Osteocyte (in vitro differentiated cells): ENCODE data around the gene IVNS1ABP. TPM values are rescaled to one million over a fixed set of nuclear protein-coding genes. Genes with fewer than 3 reads are reported as not detected.
A peak's percentile ranks its signal among the peaks of the same experiment; 100 is the strongest.

Experiments used
- DNase-seq: peaks from one replicate; pipeline ENCODE4 v3.0.0; 2021; ENCODE audit warnings: mixed read lengths; ENCODE audit not compliant: unreplicated experiment; ENCODE audit errors: extremely low spot score
- H3K27ac Mint-ChIP-seq: one replicate; pipeline ENCODE4 v1.8.0; 2021; ENCODE audit warnings: mild to moderate bottlenecking, mixed read lengths; ENCODE audit not compliant: unreplicated experiment
- H3K27me3 Mint-ChIP-seq: one replicate; pipeline ENCODE4 v1.8.0; 2021; ENCODE audit warnings: mixed read lengths; ENCODE audit not compliant: unreplicated experiment
- H3K36me3 Mint-ChIP-seq: one replicate; pipeline ENCODE4 v1.8.0; 2021; ENCODE audit warnings: mixed read lengths; ENCODE audit not compliant: unreplicated experiment
- H3K4me1 Mint-ChIP-seq: one replicate; pipeline ENCODE4 v1.8.0; 2021; ENCODE audit warnings: mixed read lengths; ENCODE audit not compliant: unreplicated experiment
- H3K4me3 Mint-ChIP-seq: one replicate; pipeline ENCODE4 v1.8.0; 2021; ENCODE audit warnings: mild to moderate bottlenecking, moderate library complexity, mixed read lengths; ENCODE audit not compliant: unreplicated experiment
- H3K9me3 Mint-ChIP-seq: one replicate; pipeline ENCODE4 v1.8.0; 2021; ENCODE audit warnings: mixed read lengths; ENCODE audit not compliant: unreplicated experiment
- total RNA-seq: library from RNA; stranded (reverse); gene quantifications from 2 replicates; pipeline ENCODE4 v1.2.1, GENCODE V29; 2021
- TF ChIP-seq, protein P1 (sequence below): fragments of 200-600 bp; sonication (generic); IDR thresholded peaks from 2 replicates; pipeline ENCODE4 v1.5.0; 2021; ENCODE audit warnings: antibody characterized with exemption, mild to moderate bottlenecking, moderate library complexity

IVNS1ABP gene
- total RNA-seq, 1 donor from 2014 or later = 130 TPM

DNA sequence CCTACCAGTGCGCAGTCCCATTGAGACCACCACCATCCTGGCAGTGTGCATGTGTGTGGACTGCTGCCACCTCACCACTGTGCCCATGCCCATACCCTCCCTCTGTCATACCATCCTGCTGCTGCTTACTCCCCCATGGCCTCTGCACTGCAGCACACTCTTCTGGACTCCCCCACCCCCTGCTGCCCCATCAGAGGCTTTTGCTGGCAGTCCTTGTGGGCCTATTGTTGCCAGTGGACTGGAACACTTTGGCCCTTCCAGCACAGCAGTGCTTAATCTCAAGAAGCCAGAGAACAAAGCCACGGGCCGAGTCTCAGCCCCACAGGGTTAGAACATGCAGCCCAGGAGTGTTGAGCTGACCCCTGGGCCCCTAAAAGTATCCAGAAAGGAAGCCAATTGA lies 41.9 kb upstream of the IVNS1ABP start:
- no peak for DNase-seq
- Mint-ChIP-seq H3K9me3 (peaks cover 33% of the 10 kb centered on the region), H3K27ac (no peak overlapping the region), H3K36me3 (peaks cover 7% of the 10 kb centered on the region), H3K27me3 (no peaks in the 10 kb centered on the region), H3K4me1 (peaks cover 17% of the 10 kb centered on the region), H3K4me3 (no peak overlapping the region)
- TF ChIP-seq, protein P1, sequence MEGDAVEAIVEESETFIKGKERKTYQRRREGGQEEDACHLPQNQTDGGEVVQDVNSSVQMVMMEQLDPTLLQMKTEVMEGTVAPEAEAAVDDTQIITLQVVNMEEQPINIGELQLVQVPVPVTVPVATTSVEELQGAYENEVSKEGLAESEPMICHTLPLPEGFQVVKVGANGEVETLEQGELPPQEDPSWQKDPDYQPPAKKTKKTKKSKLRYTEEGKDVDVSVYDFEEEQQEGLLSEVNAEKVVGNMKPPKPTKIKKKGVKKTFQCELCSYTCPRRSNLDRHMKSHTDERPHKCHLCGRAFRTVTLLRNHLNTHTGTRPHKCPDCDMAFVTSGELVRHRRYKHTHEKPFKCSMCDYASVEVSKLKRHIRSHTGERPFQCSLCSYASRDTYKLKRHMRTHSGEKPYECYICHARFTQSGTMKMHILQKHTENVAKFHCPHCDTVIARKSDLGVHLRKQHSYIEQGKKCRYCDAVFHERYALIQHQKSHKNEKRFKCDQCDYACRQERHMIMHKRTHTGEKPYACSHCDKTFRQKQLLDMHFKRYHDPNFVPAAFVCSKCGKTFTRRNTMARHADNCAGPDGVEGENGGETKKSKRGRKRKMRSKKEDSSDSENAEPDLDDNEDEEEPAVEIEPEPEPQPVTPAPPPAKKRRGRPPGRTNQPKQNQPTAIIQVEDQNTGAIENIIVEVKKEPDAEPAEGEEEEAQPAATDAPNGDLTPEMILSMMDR = no peak

DNA sequence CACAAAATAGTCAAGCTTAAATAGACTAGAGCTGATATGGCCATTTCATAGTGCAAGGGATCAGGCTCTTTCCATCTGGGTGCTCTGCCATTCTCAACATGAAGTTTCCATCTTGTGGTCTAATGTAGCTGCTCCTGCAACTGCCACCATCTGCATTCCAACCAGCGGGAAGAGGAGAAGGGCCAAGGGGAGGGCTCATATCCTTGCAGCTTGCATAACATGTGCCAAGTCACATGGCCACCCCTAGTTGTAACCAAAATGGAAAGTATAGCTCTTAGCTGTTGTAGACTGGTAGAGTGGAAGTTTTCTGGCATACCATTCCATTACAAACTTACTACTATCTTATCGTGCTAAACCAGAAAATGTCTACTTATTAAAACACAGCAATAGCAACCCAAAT lies 38.9 kb upstream of the IVNS1ABP start:
- H3K27me3 Mint-ChIP-seq = no peaks in the 10 kb centered on the region
- no peak for DNase-seq
- H3K4me3 Mint-ChIP-seq = no peak overlapping the region
- TF ChIP-seq, protein P1 = no peak
- H3K4me1 Mint-ChIP-seq = peaks cover 32% of the 10 kb centered on the region
- H3K9me3 Mint-ChIP-seq = peaks cover 11% of the 10 kb centered on the region
- no peak overlapping the region for H3K27ac Mint-ChIP-seq
- H3K36me3 Mint-ChIP-seq = no peaks in the 10 kb centered on the region

DNA sequence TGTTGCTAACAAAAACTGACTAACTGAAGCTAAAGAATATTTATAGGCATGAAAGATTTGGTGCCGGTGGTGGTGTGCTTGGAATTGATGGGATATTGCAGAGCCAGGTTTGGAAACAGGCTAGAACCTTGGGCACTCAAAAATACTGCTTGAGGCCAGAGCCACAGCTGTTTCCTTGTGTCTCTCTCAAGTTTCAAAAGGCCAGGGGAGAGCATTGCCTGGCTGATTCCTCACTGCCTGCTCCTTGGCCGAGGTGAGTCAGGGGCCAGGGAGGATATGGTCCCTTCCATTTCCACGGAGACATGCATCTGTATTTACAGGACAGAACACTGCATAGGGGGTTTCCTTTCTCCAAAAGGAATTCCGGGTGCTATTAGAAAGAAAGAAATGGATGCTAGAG lies 36.1 kb upstream of the IVNS1ABP start:
- Mint-ChIP-seq H3K9me3 (peaks cover 4% of the 10 kb centered on the region), H3K4me3 (no peak overlapping the region), H3K4me1 (peaks cover 37% of the 10 kb centered on the region), H3K36me3 (no peaks in the 10 kb centered on the region), H3K27ac (peak overlapping the region; percentile 69), H3K27me3 (no peaks in the 10 kb centered on the region)
- no peak for DNase-seq
- TF ChIP-seq, protein P1 = no peak

DNA sequence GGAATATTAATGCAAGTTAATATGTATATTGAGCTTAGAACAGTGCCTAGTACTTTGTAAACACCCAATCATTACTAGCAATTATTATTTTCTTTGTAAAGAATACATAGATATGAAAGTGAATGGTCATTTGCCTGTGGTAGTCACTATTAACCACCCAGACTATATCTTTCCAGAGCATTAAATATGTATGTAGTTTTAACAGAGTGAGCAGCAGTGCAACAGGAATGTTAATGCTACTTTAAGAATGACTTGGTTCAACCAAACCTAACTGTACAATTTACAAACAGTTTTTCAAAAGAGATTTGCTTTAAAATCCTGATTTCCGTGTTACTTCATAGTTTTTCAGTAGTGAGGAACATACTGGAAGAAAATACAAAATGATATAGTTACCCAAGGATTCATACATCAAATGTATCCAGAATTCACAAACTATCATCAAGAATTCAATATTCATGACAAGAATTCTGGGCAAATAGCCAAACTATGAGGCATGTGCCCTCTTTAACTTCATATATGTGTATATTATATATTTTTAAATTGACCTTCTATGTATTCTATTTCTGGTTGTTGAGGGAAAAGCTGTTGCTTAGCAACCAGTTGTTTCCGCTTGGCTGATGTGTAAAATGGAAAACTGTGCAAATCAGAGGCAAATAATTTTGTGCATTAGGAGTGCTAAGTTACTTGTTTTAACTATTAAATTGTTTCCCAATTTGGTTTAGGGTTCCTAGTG lies 34.9 kb upstream of the IVNS1ABP start:
- H3K4me1 Mint-ChIP-seq = peaks cover 37% of the 10 kb centered on the region
- no peak for DNase-seq
- H3K4me3 Mint-ChIP-seq = no peak overlapping the region
- peak overlapping the region; percentile 62 for H3K27ac Mint-ChIP-seq
- H3K36me3 Mint-ChIP-seq = no peaks in the 10 kb centered on the region
- TF ChIP-seq, protein P1 = no peak
- H3K9me3 Mint-ChIP-seq = peaks cover 4% of the 10 kb centered on the region
- no peaks in the 10 kb centered on the region for H3K27me3 Mint-ChIP-seq

DNA sequence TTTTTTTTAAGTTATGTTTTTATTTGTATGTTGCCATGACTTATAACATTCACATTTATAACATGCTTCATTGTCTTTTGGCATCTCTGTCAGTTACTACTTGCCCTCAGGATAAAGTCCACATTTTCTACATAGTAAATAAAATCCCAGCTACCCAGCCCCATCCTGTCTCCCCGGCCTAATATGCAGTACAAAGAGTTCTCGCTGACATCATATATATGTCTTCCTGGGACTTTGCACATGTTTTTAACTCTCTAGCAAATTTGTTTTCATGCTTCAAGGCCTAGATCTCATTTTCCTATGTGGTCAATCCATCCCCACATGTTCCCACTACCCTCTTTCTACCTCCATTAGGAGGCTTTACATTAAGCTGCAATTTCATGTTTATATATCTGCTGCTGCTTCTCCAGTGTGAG lies 33.0 kb upstream of the IVNS1ABP start:
- H3K9me3 Mint-ChIP-seq = no peaks in the 10 kb centered on the region
- H3K4me3 Mint-ChIP-seq = no peak overlapping the region
- no peaks in the 10 kb centered on the region for H3K27me3 Mint-ChIP-seq

More for the DNA sequence above, 33.0 kb upstream of the IVNS1ABP start:
- no peak for DNase-seq
- Mint-ChIP-seq H3K4me1 (peaks cover 37% of the 10 kb centered on the region), H3K36me3 (no peaks in the 10 kb centered on the region), H3K27ac (peak overlapping the region; percentile 58)
- TF ChIP-seq, protein P1 = no peak
